H1 (cell line): ENCODE measurements around the gene MCM6. TPM values are rescaled to one million over a fixed set of nuclear protein-coding genes. Genes with fewer than 3 reads are reported as not detected.
A peak's percentile ranks its signal among the peaks of the same experiment; 100 is the strongest.

ENCODE experiments used
- ATF3 ChIP-seq: IDR thresholded peaks from 2 replicates; pipeline ENCODE4 v1.6.1; 2011; ENCODE audit warnings: low read depth, mild to moderate bottlenecking, low read length; ENCODE audit not compliant: insufficient read depth
- SAP30 ChIP-seq: fragments of 300-600 bp; sonication (generic); IDR thresholded peaks from 2 replicates; pipeline ENCODE4 v1.7.1; 2012; ENCODE audit warnings: low read length, moderate library complexity, mild to moderate bottlenecking, inconsistent platforms; ENCODE audit not compliant: insufficient read depth, insufficient replicate concordance
- polyA plus RNA-seq, 7 experiments: library from polyadenylated mRNA; depleted of rRNA in 3 of 7; stranded (reverse) in 5 of 7; unstranded in 2 of 7; fragments of >200 nt in 5 of 7; fragments of 200-250 nt in 2 of 7; gene quantifications; 1 replicate in 5 of 7; 2 replicates in 1 of 7; 4 replicates in 1 of 7; pipeline versions ENCODE4 v1.2.1 to v1.2.3, GENCODE V29; 2011 to 2013; ENCODE audit warnings: missing spikeins in 2 of 7, mixed read lengths in 2 of 7
- total RNA-seq: library from RNA; stranded (reverse); fragmentation: NEBNext Ultra II Directional; extraction: Animal tissue kit (Norgen Biotek cat#: 25700); gene quantifications from 2 replicates; pipeline ENCODE4 v1.2.1, GENCODE V29; 2021
- TF ChIP-seq, protein P1 (sequence below), 3 experiments: IDR thresholded peaks; 1 replicate in 2 of 3; 2 replicates in 1 of 3; pipeline versions ENCODE4 v1.5.1 to v1.6.1; 2011; ENCODE audit warnings: low read length in 3 of 3, mild to moderate bottlenecking in 3 of 3, inconsistent platforms in 2 of 3, low read depth in 1 of 3, moderate library complexity in 1 of 3; ENCODE audit not compliant: insufficient read depth in 1 of 3; ENCODE audit errors: control extremely low read depth in 1 of 3

Gene MCM6
- total and polyA plus RNA-seq, 2 of the 8 experiments (the other 6 are each of a cell fraction or from before 2014, with no cell fraction given): 60.2 to 134 TPM

GRCh38 chr2:135797497-135798274 lies 78.6 kb downstream of the MCM6 start (continued):
- TF ChIP-seq, protein P1, sequence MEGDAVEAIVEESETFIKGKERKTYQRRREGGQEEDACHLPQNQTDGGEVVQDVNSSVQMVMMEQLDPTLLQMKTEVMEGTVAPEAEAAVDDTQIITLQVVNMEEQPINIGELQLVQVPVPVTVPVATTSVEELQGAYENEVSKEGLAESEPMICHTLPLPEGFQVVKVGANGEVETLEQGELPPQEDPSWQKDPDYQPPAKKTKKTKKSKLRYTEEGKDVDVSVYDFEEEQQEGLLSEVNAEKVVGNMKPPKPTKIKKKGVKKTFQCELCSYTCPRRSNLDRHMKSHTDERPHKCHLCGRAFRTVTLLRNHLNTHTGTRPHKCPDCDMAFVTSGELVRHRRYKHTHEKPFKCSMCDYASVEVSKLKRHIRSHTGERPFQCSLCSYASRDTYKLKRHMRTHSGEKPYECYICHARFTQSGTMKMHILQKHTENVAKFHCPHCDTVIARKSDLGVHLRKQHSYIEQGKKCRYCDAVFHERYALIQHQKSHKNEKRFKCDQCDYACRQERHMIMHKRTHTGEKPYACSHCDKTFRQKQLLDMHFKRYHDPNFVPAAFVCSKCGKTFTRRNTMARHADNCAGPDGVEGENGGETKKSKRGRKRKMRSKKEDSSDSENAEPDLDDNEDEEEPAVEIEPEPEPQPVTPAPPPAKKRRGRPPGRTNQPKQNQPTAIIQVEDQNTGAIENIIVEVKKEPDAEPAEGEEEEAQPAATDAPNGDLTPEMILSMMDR (IDR thresholded peaks at IDR 0.05; ENCODE audit: control extremely low read depth in 1 of 3, insufficient read depth in 1 of 3, low read depth in 1 of 3, low read length in 3 of 3): peak; percentile 97 to 100 (median 99)
- TF ChIP-seq SAP30 (no peak), ATF3 (peak; percentile 58)
- TF ChIP-seq, all 59 proteins: peak for 7
